Tibial nerve (tissue), 4 donors: ENCODE data around the gene SH3RF2. TPM values are rescaled to one million over a fixed set of nuclear protein-coding genes. Genes with fewer than 3 reads are reported as not detected.

Source experiments
- DNase-seq, 2 donors: peaks; one replicate each; pipeline ENCODE4 v3.0.0-alpha.2; 2019; ENCODE audit warnings: low spot score in 2 of 2
- H3K27ac ChIP-seq, 4 donors: fragments of 200-600 bp; sonication (generic) in 3 of 4; one replicate each; pipeline ENCODE4 v1.5.1; 2017 to 2019; ENCODE audit warnings: mild to moderate bottlenecking in 1 of 4
- H3K27me3 ChIP-seq, 2 donors: fragments of 200-600 bp; sonication (generic) in 1 of 2; one replicate each; pipeline versions ENCODE4 v1.5.1 to v1.6.0; 2017 to 2019
- H3K36me3 ChIP-seq, 3 donors: fragments of 200-600 bp; sonication (generic); one replicate each; pipeline ENCODE4 v1.5.1; 2018 to 2019
- H3K4me1 ChIP-seq, 4 donors: fragments of 200-600 bp; sonication (generic) in 3 of 4; one replicate each; pipeline ENCODE4 v1.5.1; 2017 to 2019
- H3K4me3 ChIP-seq, 4 donors: fragments of 200-600 bp; sonication (generic) in 3 of 4; one replicate each; pipeline ENCODE4 v1.5.1; 2017 to 2019; ENCODE audit warnings: mild to moderate bottlenecking in 1 of 4, moderate library complexity in 1 of 4
- H3K9me3 ChIP-seq, 4 donors: fragments of 200-600 bp; sonication (generic) in 3 of 4; one replicate each; pipeline ENCODE4 v1.5.1; 2017 to 2019
- EP300 ChIP-seq, 2 donors: sonication (generic); formaldehyde crosslinking; IDR thresholded peaks; one replicate each; pipeline ENCODE4 v1.6.1; 2017; ENCODE audit warnings: antibody characterized with exemption in 2 of 2, mild to moderate bottlenecking in 1 of 2
- POLR2A ChIP-seq, 2 donors: fragments of 450-650 bp; IDR thresholded peaks; one replicate each; pipeline ENCODE4 v1.6.1; 2017; ENCODE audit warnings: antibody characterized with exemption in 2 of 2, mild to moderate bottlenecking in 2 of 2, moderate library complexity in 2 of 2
- WGBS, 2 donors: methylation state at CpG; one replicate each; pipeline ENCODE4 v1.1.5; 2018; 5-methylcytosine and 5-hydroxymethylcytosine counted together
- total RNA-seq, 4 donors: library from RNA; depleted of rRNA; stranded (reverse); fragments of >200 nt; gene quantifications; one replicate each; pipeline ENCODE4 v1.1.0, GENCODE V29; 2016
- TF ChIP-seq, protein P1 (sequence below), 5 experiments: fragments of 200-600 bp in 3 of 5; fragments of 450-650 bp in 2 of 5; sonication (generic) in 3 of 5; IDR thresholded peaks; one replicate each; pipeline ENCODE4 v1.5.1; 2016 to 2019; ENCODE audit warnings: antibody characterized with exemption in 5 of 5, mild to moderate bottlenecking in 3 of 5, moderate library complexity in 2 of 5

The SH3RF2 gene
- total RNA-seq, 4 donors from 2014 or later, result 1.0 to 5.1 (median 2.0) TPM

DNA sequence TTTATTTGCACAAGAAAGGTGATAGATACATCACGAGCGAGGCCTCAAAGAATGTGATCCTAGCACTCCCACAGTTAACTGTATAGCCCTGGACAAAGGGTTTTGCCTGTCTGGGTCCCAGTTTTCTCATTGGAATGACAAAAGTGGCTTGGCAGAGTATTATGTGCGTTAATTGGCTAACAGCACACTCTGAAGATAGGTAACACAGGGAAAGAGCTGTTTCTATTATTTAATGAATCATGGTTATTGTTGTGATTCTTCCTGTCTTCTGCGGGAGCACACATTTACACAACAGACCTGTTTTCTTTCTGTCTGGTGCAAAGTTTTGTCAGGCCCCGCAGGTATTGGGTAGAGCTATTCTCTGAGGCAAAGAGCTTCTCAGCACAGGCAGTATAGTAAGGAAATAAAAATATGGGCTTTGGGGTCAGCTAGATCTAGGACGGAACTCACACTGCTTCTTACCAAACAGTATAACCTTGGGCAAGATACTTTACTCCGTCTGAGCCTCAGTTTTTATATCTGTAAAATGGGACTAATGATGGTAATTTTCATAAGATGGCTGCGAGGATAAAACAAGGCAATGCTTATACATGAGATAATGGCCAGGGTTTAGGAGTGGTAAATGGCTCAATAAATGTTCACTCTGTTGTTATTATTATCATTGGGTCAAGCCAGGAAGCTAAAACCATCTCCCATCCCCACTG is 90.1 kb downstream of the SH3RF2 start:
- Histone ChIP-seq H3K4me3 (no peak overlapping the region), H3K27me3 (no peaks in the 10 kb centered on the region), H3K9me3 (no peaks in the 10 kb centered on the region), H3K4me1 (no peaks in the 10 kb centered on the region), H3K27ac (no peak overlapping the region), H3K36me3 (no peaks in the 10 kb centered on the region)
- TF ChIP-seq POLR2A (IDR thresholded peaks at IDR 0.05), result no peak
- TF ChIP-seq EP300 (IDR thresholded peaks at IDR 0.05), result no peak
- TF ChIP-seq, protein P1, sequence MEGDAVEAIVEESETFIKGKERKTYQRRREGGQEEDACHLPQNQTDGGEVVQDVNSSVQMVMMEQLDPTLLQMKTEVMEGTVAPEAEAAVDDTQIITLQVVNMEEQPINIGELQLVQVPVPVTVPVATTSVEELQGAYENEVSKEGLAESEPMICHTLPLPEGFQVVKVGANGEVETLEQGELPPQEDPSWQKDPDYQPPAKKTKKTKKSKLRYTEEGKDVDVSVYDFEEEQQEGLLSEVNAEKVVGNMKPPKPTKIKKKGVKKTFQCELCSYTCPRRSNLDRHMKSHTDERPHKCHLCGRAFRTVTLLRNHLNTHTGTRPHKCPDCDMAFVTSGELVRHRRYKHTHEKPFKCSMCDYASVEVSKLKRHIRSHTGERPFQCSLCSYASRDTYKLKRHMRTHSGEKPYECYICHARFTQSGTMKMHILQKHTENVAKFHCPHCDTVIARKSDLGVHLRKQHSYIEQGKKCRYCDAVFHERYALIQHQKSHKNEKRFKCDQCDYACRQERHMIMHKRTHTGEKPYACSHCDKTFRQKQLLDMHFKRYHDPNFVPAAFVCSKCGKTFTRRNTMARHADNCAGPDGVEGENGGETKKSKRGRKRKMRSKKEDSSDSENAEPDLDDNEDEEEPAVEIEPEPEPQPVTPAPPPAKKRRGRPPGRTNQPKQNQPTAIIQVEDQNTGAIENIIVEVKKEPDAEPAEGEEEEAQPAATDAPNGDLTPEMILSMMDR (IDR thresholded peaks at IDR 0.05), result no peak
- DNase-seq, result no peak
- 82 to 84% methylated on average over 8 of the region's 8 CpGs for WGBS, 2 donors

DNA sequence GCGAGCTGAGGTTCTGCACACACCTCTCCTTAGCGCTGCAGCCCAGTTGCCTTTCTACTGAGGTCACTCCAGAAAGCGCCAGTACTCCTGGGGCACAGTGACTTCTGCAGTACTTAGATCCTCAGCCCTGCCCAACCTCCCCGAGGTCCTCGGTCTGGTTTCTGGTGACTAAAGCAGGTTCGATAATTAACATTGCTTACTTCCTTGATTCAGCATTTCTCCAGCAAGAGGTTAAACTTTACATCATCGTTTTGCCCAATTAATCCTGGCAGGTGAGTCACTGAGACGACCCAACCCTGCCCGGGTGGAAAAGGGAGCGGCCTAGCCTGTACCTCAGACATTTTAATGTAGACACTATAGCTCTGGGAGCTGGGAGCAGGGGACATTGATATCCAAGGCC is 91.4 kb downstream of the SH3RF2 start:
- H3K27me3 ChIP-seq, result no peaks in the 10 kb centered on the region
- WGBS, 2 donors, result 79 to 85% methylated on average over 10 of the region's 10 CpGs
- no peak for TF ChIP-seq EP300 (IDR thresholded peaks at IDR 0.05)
- TF ChIP-seq, protein P1 (IDR thresholded peaks at IDR 0.05), result no peak
- no peak for TF ChIP-seq POLR2A (IDR thresholded peaks at IDR 0.05)

DNA sequence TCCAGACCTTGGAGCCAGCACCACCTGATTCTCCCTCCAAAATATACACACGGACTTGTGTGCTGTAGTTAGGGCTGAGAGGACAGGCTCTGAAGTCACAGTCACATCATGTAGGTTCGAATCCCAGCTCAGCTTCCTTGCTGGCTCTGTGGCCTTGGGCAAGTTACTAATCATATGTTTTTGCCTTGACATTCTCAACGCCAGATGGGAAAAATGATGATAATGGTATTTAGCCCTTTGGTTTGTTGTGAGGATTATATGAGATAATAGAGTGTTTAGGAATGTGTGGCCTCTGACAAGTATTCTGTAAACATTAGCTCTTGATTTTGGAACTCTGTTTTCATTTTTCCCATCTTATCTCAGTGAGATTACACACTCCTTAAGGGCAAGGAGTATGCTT is 96.5 kb downstream of the SH3RF2 start:
- Histone ChIP-seq H3K4me1 (no peaks in the 10 kb centered on the region), H3K9me3 (no peaks in the 10 kb centered on the region), H3K27ac (no peak overlapping the region), H3K36me3 (no peaks in the 10 kb centered on the region), H3K27me3 (no peaks in the 10 kb centered on the region), H3K4me3 (no peak overlapping the region)
- WGBS, 2 donors, result 74% methylated on average over 3 of the region's 3 CpGs
- DNase-seq, result no peak
- TF ChIP-seq, protein P1 (IDR thresholded peaks at IDR 0.05), result no peak
- TF ChIP-seq EP300 (IDR thresholded peaks at IDR 0.05) (no peak), POLR2A (IDR thresholded peaks at IDR 0.05) (no peak)

More for the DNA sequence above, 91.4 kb downstream of the SH3RF2 start:
- Histone ChIP-seq H3K27ac (peak overlapping the region in 1 of 4 donors; percentile 4), H3K9me3 (no peaks in the 10 kb centered on the region), H3K36me3 (no peaks in the 10 kb centered on the region), H3K4me3 (no peak overlapping the region), H3K4me1 (no peaks in the 10 kb centered on the region)
- DNase-seq, result no peak

DNA sequence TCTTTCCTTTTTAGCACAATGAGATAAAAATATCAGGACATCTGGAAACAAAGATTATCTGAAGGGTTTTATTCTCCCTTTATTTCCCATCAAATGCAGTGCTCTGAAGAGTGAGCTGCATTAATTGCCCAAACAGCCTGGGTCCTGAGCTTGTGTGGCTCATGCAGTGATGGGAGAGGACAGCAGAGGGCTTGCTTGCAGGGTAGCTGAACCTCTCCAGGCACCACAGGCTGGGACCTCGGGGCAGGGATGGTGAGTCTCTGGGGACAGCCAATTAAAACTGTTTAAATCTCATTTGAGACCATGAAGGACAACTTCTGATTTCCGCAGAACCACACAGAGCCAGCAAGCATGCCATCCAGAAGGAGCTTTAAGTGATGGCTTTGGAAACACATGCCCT is 97.7 kb downstream of the SH3RF2 start:
- Histone ChIP-seq H3K4me1 (no peaks in the 10 kb centered on the region), H3K4me3 (no peak overlapping the region), H3K9me3 (no peaks in the 10 kb centered on the region), H3K36me3 (no peaks in the 10 kb centered on the region), H3K27ac (no peak overlapping the region), H3K27me3 (no peaks in the 10 kb centered on the region)
- no peak for DNase-seq
- 72 to 79% methylated on average over 2 of the region's 2 CpGs for WGBS, 2 donors
- TF ChIP-seq EP300 (IDR thresholded peaks at IDR 0.05), result no peak
- TF ChIP-seq, protein P1 (IDR thresholded peaks at IDR 0.05), result no peak
- TF ChIP-seq POLR2A (IDR thresholded peaks at IDR 0.05), result no peak

DNA sequence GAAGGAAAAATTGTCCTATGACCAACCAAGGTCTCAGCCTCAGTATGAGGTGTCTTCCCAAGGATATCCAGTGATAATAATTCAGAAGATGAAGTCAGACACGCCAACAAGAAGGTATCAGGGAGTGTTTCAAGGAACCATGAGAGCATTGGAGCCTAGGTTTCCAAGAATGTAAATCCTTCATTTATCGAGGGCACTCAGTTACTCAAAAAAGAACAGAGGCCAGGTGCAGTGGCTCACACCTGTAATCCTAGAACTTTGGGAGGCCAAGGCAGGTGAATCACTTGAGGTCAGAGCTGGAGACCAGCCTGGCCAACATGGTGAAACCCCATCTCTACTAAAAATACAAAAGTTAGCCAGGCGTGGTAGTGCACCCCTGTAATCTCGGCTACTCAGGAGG is 98.2 kb downstream of the SH3RF2 start:
- TF ChIP-seq, protein P1 (IDR thresholded peaks at IDR 0.05), result no peak
- TF ChIP-seq POLR2A (IDR thresholded peaks at IDR 0.05), result no peak
- TF ChIP-seq EP300 (IDR thresholded peaks at IDR 0.05), result no peak
- Histone ChIP-seq H3K36me3 (no peaks in the 10 kb centered on the region), H3K27ac (no peak overlapping the region), H3K27me3 (no peaks in the 10 kb centered on the region), H3K9me3 (no peaks in the 10 kb centered on the region), H3K4me1 (no peaks in the 10 kb centered on the region), H3K4me3 (no peak overlapping the region)
- DNase-seq, result no peak
- 70 to 75% methylated on average over 4 of the region's 4 CpGs for WGBS, 2 donors
